ENCODE results near the gene DYNLL1.
A peak's percentile ranks its signal among the peaks of the same experiment; 100 is the strongest.
"Not testable (repeated sequence)": the region's sequence is repeated elsewhere in the genome, so short reads cannot be mapped to it uniquely, and the experiment has no call there.

DYNLL1 gene

GRCh38 chr12:120495731-120496412 is at the start of gene DYNLL1:
Gene DYNLL1, plus strand, starts transcription at chr12:120496113. Its CDS starts 309 bp downstream, at chr12:120496422.
- peak; percentile 99 for DNase-seq (ENCODE audit: low spot score)

GRCh38 chr12:120446844-120447178 is 49.1 kb upstream of the DYNLL1 start:
- DNase-seq (ENCODE audit: low spot score): not testable (repeated sequence)

GRCh38 chr12:120447992-120448391 is 47.9 kb upstream of the DYNLL1 start:
- DNase-seq (ENCODE audit: low spot score): no peak

- DNase-seq (ENCODE audit: low spot score): not testable (repeated sequence)
Observed at GRCh38 chr12:120452524-120452923, 43.4 kb upstream of the DYNLL1 start.

- no peak for DNase-seq (ENCODE audit: low spot score)
Observed at GRCh38 chr12:120453060-120453750, 42.7 kb upstream of the DYNLL1 start.

GRCh38 chr12:120453977-120454376 is 41.9 kb upstream of the DYNLL1 start:
- DNase-seq (ENCODE audit: low spot score): peak; percentile 51

- DNase-seq (ENCODE audit: low spot score): no peak
Observed at GRCh38 chr12:120455302-120455701, 40.6 kb upstream of the DYNLL1 start.

- DNase-seq (ENCODE audit: low spot score): no peak
Observed at GRCh38 chr12:120457133-120457532, 38.8 kb upstream of the DYNLL1 start.

GRCh38 chr12:120460157-120460556 is 35.8 kb upstream of the DYNLL1 start:
- DNase-seq (ENCODE audit: low spot score): no peak

GRCh38 chr12:120462099-120462640 is 33.7 kb upstream of the DYNLL1 start:
- no peak for DNase-seq (ENCODE audit: low spot score)

GRCh38 chr12:120463712-120464111 is 32.2 kb upstream of the DYNLL1 start:
- no peak for DNase-seq (ENCODE audit: low spot score)

GRCh38 chr12:120465756-120466155 is 30.2 kb upstream of the DYNLL1 start:
- DNase-seq (ENCODE audit: low spot score): no peak

GRCh38 chr12:120466560-120467315 is 29.2 kb upstream of the DYNLL1 start:
- DNase-seq (ENCODE audit: low spot score): no peak

- no peak for DNase-seq (ENCODE audit: low spot score)
Observed at GRCh38 chr12:120467439-120467838, 28.5 kb upstream of the DYNLL1 start.

GRCh38 chr12:120468325-120468820 is 27.5 kb upstream of the DYNLL1 start:
- peak; percentile 62 for DNase-seq (ENCODE audit: low spot score)

- peak; percentile 46 for DNase-seq (ENCODE audit: low spot score)
Observed at GRCh38 chr12:120468821-120469449, 27.0 kb upstream of the DYNLL1 start.

- peak; percentile 100 for DNase-seq (ENCODE audit: low spot score)
Observed at GRCh38 chr12:120469450-120470149, 26.3 kb upstream of the DYNLL1 start, which contains the start of gene SRSF9. Gene SRSF9, minus strand, starts transcription at chr12:120469748. Its CDS starts 139 bp downstream, at chr12:120469609.

- DNase-seq (ENCODE audit: low spot score): no peak
Observed at GRCh38 chr12:120470150-120470784, 25.6 kb upstream of the DYNLL1 start.

- no peak for DNase-seq (ENCODE audit: low spot score)
Observed at GRCh38 chr12:120472521-120472920, 23.4 kb upstream of the DYNLL1 start.

GRCh38 chr12:120473807-120474615 is 21.9 kb upstream of the DYNLL1 start:
- no peak for DNase-seq (ENCODE audit: low spot score)
